SK-N-MC (cell line): Measurements from ENCODE around the gene SLC66A1.

Source experiments
- DNase-seq: peaks from one replicate; pipeline ENCODE4 v3.0.0-alpha.2; 2011; ENCODE audit warnings: low read depth, low spot score
- H3K27ac ChIP-seq: fragments of 200-600 bp; sonication (generic); 2 replicates; pipeline ENCODE4 v1.5.1; 2016; ENCODE audit warnings: mixed run types
- H3K36me3 ChIP-seq: fragments of 200-600 bp; sonication (generic); 2 replicates; pipeline ENCODE4 v1.6.1; 2017; ENCODE audit warnings: antibody characterized with exemption, low read length, mixed read lengths; ENCODE audit not compliant: insufficient read depth
- H3K4me3 ChIP-seq: fragments of 200-600 bp; sonication (generic); 2 replicates; pipeline ENCODE4 v1.5.1; 2016
- H3K9ac ChIP-seq: fragments of 200-600 bp; sonication (generic); 2 replicates; pipeline ENCODE4 v1.8.0; 2017; ENCODE audit warnings: mixed run types, mixed read lengths; ENCODE audit not compliant: insufficient read length
- H3K9me3 ChIP-seq: fragments of 200-600 bp; sonication (generic); 2 replicates; pipeline ENCODE4 v1.6.1; 2017; ENCODE audit warnings: low read depth, mild to moderate bottlenecking, antibody characterized with exemption, low read length, moderate library complexity, mixed read lengths
- EZH2 ChIP-seq: fragments of 200-600 bp; sonication (generic); IDR thresholded peaks from one replicate; pipeline ENCODE4 v1.6.1; 2017; ENCODE audit warnings: antibody characterized with exemption
- FOXP2 ChIP-seq: optimal IDR thresholded peaks from 2 replicates; pipeline ENCODE3; 2011; ENCODE audit warnings: mild to moderate bottlenecking, moderate library complexity; ENCODE audit not compliant: insufficient read depth; ENCODE audit errors: extremely low read length, control extremely low read depth
- POLR2AphosphoS5 ChIP-seq: IDR thresholded peaks from 2 replicates; pipeline ENCODE4 v1.6.1; 2012; ENCODE audit warnings: mild to moderate bottlenecking, low read depth, low read length, borderline replicate concordance

Gene SLC66A1

DNA sequence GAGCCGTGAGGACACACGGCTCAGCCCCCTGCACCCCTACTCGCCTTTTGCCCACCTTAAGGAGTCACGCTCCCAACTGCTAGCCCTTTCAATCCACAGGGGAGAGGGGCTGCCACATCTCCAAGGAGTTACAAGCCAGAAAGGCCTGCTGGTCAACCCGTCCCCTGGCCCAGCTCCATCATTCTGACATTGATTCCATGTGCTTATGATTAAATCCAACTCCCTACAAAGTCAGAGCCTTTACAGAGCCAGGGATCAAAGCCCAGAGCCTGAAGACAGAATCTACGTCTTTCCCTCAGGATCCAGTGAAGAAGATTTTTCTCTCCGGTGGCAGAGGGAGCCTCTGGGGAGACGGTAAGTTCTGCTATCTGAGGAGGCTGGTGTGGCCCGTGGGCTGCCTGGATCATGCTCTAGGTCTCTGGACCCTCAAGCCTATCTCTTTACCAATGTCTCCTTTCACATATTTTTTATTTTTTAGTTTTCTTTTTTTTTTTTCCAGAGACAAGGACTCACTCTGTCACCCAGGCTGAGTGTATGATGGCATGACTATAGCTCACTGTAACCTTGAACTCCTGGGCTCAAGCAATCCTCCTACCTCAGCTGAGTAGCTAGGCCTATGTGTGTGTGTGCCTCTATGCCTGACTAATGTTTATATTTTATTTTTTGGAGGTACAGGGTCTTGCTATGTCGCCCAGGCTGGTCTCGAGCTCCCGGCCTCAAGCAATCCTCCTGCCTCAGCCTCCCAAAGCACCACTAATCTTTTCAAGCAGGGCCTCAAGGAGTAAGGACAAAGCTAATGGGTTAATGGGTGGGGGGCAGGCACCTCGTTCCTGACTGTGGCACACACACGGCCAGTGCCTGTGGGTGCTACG, 61.3 kb downstream of the SLC66A1 start:
- TF ChIP-seq FOXP2 (no peak), EZH2 (no peak), POLR2AphosphoS5 (no peak)
- Histone ChIP-seq H3K4me3 (no peak overlapping the region), H3K9me3 (no peaks in the 10 kb centered on the region), H3K9ac (no peak overlapping the region), H3K36me3 (peaks cover 26% of the 10 kb centered on the region), H3K27ac (no peak overlapping the region)
- no peak for DNase-seq

DNA sequence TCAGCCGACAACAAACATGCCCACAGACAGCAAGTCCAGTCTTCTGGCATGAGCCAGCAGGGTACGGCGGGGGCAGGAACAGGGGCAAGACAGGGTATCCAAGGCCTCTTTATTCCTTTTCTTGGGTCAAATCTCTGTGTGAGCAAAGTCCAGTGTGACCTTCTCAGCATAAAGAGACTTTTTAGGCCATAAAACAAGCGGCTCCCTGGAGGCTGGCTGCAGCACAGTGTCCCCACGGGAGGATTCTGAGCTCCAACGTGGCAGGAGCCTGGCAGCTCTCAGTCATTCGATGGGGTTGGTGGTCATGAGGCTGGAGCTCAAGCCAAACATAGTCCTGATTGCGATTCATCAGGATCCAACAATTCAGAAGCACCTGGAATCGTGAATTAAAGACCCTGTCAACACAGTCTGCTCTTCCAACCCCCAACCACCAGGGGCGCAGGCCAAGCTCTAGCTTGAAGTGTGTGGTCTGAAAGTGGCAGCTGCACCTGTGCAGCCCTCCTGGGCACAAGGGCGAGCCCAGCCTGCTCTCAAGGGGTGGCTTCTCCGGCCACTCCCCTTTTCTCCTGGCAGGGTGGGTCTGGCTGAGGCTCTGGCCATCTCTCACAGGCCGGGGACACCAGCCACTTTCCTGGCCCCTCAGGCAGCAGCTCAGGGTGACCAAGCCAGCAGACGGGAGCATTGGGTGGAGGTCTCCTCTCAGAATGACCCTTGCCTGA, 62.1 kb downstream of the SLC66A1 start:
- DNase-seq = no peak
- Histone ChIP-seq H3K9ac (no peak overlapping the region), H3K36me3 (peaks cover 26% of the 10 kb centered on the region), H3K9me3 (no peaks in the 10 kb centered on the region), H3K4me3 (no peak overlapping the region), H3K27ac (no peak overlapping the region)
- TF ChIP-seq FOXP2 (no peak), EZH2 (no peak), POLR2AphosphoS5 (no peak)

DNA sequence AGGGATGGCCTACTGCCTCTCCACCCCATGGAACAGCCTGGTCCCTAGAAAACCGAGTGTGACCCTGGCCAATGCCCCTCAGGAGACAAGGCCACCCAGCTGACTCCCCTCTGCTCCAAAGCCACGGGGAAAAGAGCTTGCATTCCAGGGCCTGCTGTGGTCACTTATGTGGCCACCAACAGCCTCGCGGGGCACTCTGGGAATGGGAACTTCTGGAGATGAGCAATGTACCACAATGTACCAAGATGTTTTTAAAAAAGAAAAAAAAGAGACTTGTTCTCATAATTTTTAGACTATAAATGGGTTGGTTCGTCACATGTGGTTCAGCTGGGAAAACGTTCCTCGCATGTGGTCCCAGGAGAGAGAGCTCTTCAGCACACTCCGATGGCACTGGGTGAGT, 62.8 kb downstream of the SLC66A1 start:
- Histone ChIP-seq H3K9ac (no peak overlapping the region), H3K27ac (no peak overlapping the region), H3K9me3 (no peaks in the 10 kb centered on the region), H3K36me3 (peaks cover 26% of the 10 kb centered on the region), H3K4me3 (no peak overlapping the region)
- TF ChIP-seq FOXP2 = no peak
- TF ChIP-seq POLR2AphosphoS5 = no peak
- no peak for TF ChIP-seq EZH2
- no peak for DNase-seq

DNA sequence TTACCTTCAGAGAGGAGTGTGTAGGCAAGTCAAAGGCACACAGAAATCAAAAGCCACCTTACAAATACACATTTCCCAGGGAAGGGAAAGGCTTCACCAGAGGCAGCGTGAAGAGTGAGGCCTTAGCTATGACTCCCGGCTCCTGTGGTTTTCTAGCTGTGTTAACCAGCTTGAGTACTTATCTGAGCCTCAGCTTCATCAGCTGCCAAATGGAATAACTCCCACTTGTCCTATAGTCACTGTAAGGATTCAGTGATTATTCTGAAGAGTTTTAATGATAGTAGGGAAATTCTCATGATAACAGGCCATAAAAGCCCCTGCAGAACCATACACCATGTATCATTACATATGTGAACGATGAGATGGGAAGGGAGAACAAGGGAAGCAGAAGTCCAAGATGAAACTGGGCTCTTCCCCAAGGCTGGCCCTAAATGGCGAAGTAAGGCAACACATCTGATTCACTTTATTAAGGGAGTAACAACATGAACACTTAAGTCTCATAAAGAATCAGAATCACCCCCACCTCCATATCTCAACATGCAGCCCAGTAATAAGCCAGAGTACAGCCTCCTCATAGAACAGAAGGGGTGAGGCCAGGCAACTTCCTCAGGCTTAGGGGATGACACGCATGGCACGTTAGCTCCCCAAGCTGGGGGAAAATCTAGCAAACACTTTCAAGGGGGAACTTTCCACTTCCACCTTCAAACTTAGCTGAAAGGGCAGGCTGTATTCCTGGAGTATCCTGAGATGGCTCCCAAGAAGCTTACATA, 63.7 kb downstream of the SLC66A1 start:
- Histone ChIP-seq H3K27ac (no peak overlapping the region), H3K4me3 (no peak overlapping the region), H3K9me3 (no peaks in the 10 kb centered on the region), H3K36me3 (peaks cover 26% of the 10 kb centered on the region), H3K9ac (no peak overlapping the region)
- TF ChIP-seq FOXP2 (no peak), EZH2 (no peak), POLR2AphosphoS5 (no peak)
- DNase-seq = no peak

GRCh38 chr1:19376428-19377372, 64.6 kb downstream of the SLC66A1 start:
- Histone ChIP-seq H3K9ac (no peak overlapping the region), H3K4me3 (no peak overlapping the region), H3K27ac (no peak overlapping the region), H3K9me3 (no peaks in the 10 kb centered on the region), H3K36me3 (peaks cover 26% of the 10 kb centered on the region)
- no peak for DNase-seq
- TF ChIP-seq FOXP2 = no peak
- no peak for TF ChIP-seq POLR2AphosphoS5
- no peak for TF ChIP-seq EZH2

GRCh38 chr1:19377812-19378718, 65.9 kb downstream of the SLC66A1 start:
- no peak for DNase-seq
- H3K36me3 ChIP-seq = peaks cover 26% of the 10 kb centered on the region
- H3K9me3 ChIP-seq = no peaks in the 10 kb centered on the region
- TF ChIP-seq FOXP2 (no peak), POLR2AphosphoS5 (no peak), EZH2 (no peak)
- no peak overlapping the region for H3K27ac ChIP-seq
- no peak overlapping the region for H3K4me3 ChIP-seq
- no peak overlapping the region for H3K9ac ChIP-seq
